Keratinocyte (primary cell): Measurements from ENCODE around the gene RIF1. TPM values are rescaled to one million over a fixed set of nuclear protein-coding genes. Genes with fewer than 3 reads are reported as not detected.
A peak's percentile ranks its signal among the peaks of the same experiment; 100 is the strongest.
"Not testable (repeated sequence)": the region's sequence is repeated elsewhere in the genome, so short reads cannot be mapped to it uniquely, and the experiment has no call there.

Experiments used
- DNase-seq: peaks from one replicate; pipeline ENCODE4 v3.0.0-alpha.2; 2011; ENCODE audit warnings: low read depth, missing footprints, low spot score
- FAIRE-seq: peaks from 2 replicates; lab custom pipeline; 2011; peaks lifted over from hg19 to GRCh38; lab: Jason Lieb, UNC
- H2AFZ ChIP-seq: 2 replicates; pipeline ENCODE4 v1.6.0; 2012; ENCODE audit warnings: low read length, control low read depth, inconsistent platforms; ENCODE audit not compliant: control insufficient read depth
- H3K27ac ChIP-seq: 2 replicates; pipeline ENCODE4 v1.5.1; 2011; ENCODE audit warnings: low read length; ENCODE audit not compliant: control insufficient read depth, insufficient read depth
- H3K27me3 ChIP-seq: 3 replicates; pipeline ENCODE4 v1.6.0; 2011; ENCODE audit warnings: low read length; ENCODE audit not compliant: control insufficient read depth, insufficient read depth; ENCODE audit errors: extremely low read depth
- H3K36me3 ChIP-seq, 2 experiments: 2 replicates in 1 of 2; 3 replicates in 1 of 2; pipeline ENCODE4 v1.5.1; 2011; ENCODE audit warnings: low read length in 2 of 2, mild to moderate bottlenecking in 1 of 2; ENCODE audit not compliant: control insufficient read depth in 2 of 2, insufficient read depth in 2 of 2; ENCODE audit errors: extremely low read depth in 1 of 2
- H3K4me1 ChIP-seq: 3 replicates; pipeline ENCODE4 v1.5.1; 2011; ENCODE audit warnings: low read length; ENCODE audit not compliant: control insufficient read depth, insufficient read depth; ENCODE audit errors: extremely low read depth
- H3K4me2 ChIP-seq: 3 replicates; pipeline ENCODE4 v1.6.0; 2011; ENCODE audit warnings: low read depth, low read length; ENCODE audit not compliant: control insufficient read depth, insufficient read depth; ENCODE audit errors: extremely low read depth
- H3K4me3 ChIP-seq, 3 experiments: fragments of 200-600 bp in 1 of 3; sonication (generic) in 1 of 3; 2 replicates in 2 of 3; 3 replicates in 1 of 3; pipeline ENCODE4 v1.5.1; 2011 to 2016; ENCODE audit warnings: low read length in 3 of 3, mild to moderate bottlenecking in 3 of 3, control low read depth in 2 of 3, inconsistent platforms in 1 of 3, low read depth in 1 of 3, mixed read lengths in 1 of 3, mixed run types in 1 of 3, moderate library complexity in 1 of 3; ENCODE audit not compliant: control insufficient read depth in 2 of 3, insufficient read depth in 2 of 3; ENCODE audit errors: extremely low read depth in 1 of 3
- H3K79me2 ChIP-seq: 2 replicates; pipeline ENCODE4 v1.6.0; 2012; ENCODE audit warnings: low read length; ENCODE audit not compliant: control insufficient read depth, insufficient read depth
- H3K9ac ChIP-seq: 3 replicates; pipeline ENCODE4 v1.6.0; 2011; ENCODE audit warnings: low read length; ENCODE audit not compliant: control insufficient read depth, insufficient read depth; ENCODE audit errors: extremely low read depth
- H3K9me1 ChIP-seq: 3 replicates; pipeline ENCODE4 v1.6.0; 2011; ENCODE audit warnings: low read length; ENCODE audit not compliant: control insufficient read depth, insufficient read depth; ENCODE audit errors: extremely low read depth
- H3K9me3 ChIP-seq: 2 replicates; pipeline ENCODE4 v1.5.1; 2012; ENCODE audit warnings: low read depth, low read length; ENCODE audit not compliant: control insufficient read depth
- H4K20me1 ChIP-seq: 3 replicates; pipeline ENCODE4 v1.6.0; 2011; ENCODE audit warnings: low read length; ENCODE audit not compliant: control insufficient read depth, insufficient read depth; ENCODE audit errors: extremely low read depth
- CTCF ChIP-seq, 3 experiments: IDR thresholded peaks in 1 of 3; conservative IDR thresholded peaks in 1 of 3; optimal IDR thresholded peaks in 1 of 3; 2 replicates in 2 of 3; 3 replicates in 1 of 3; pipeline versions ENCODE3 to v1.5.1; 2011; ENCODE audit warnings: low read length in 3 of 3, mild to moderate bottlenecking in 3 of 3, moderate library complexity in 2 of 3, control low read depth in 1 of 3, inconsistent platforms in 1 of 3; ENCODE audit not compliant: insufficient read depth in 2 of 3; ENCODE audit errors: extremely low read depth in 1 of 3
- EZH2 ChIP-seq: IDR thresholded peaks from one replicate; pipeline ENCODE4 v1.6.1; 2012; ENCODE audit warnings: inconsistent platforms, mild to moderate bottlenecking, low read length, moderate library complexity
- dilution Hi-C: fragments of 300-500 bp; cut with MboI; formaldehyde crosslinking; loops from one replicate; pipeline ENCODE4 v1.7.0; 2020; ENCODE audit warnings: low sequenced_read_pairs; ENCODE audit not compliant: extremely low pct_ligation_motif_present
- polyA plus RNA-seq, 5 experiments: library from polyadenylated mRNA; depleted of rRNA in 3 of 5; stranded (reverse) in 3 of 5; stranded (forward) in 1 of 5; unstranded in 1 of 5; fragments of >200 nt; gene quantifications; 1 replicate in 1 of 5; 2 replicates in 3 of 5; 3 replicates in 1 of 5; pipeline versions ENCODE4 v1.2.1 to v1.2.3, GENCODE V29; 2011 to 2012; ENCODE audit warnings: missing spikeins in 2 of 5, low read depth in 1 of 5, low replicate concordance in 1 of 5

The RIF1 gene
- polyA plus RNA-seq, 1 donor (not counting 4 experiments of a cell fraction or from before 2014, with no cell fraction given), result 11.5 TPM

- Histone ChIP-seq H3K27me3 (no peaks in the 10 kb centered on the region), H4K20me1 (no peaks in the 10 kb centered on the region), H3K4me2 (peak overlapping the region; percentile 90), H3K4me3 (peak overlapping the region; percentile 86 to 93 (median 88)), H3K9ac (peak overlapping the region; percentile 95), H2AFZ (peak overlapping the region; percentile 97), H3K9me3 (no peaks in the 10 kb centered on the region), H3K4me1 (peaks cover 3% of the 10 kb centered on the region), H3K79me2 (peaks cover 44% of the 10 kb centered on the region), H3K9me1 (no peaks in the 10 kb centered on the region), H3K27ac (peak overlapping the region; percentile 91), H3K36me3 (peaks cover 4 to 20% of the 10 kb centered on the region in 2 experiments)
- TF ChIP-seq EZH2 (no peak), CTCF (optimal IDR thresholded peaks at IDR 0.05 in 1 of 3, IDR thresholded peaks at IDR 0.05 in 1 of 3, conservative IDR thresholded peaks at IDR 0.05 in 1 of 3; ENCODE audit: extremely low read depth in 1 of 3, insufficient read depth in 2 of 3, low read length in 3 of 3) (peak in 1 of 3 experiments; percentile 45)
- no peak for DNase-seq
- no peak for FAIRE-seq
- dilution Hi-C loops, result no loop called here
These were observed 758 bp downstream of the RIF1 start for GRCh38 chr2:151410485-151410834.

GRCh38 chr2:151417650-151418049 lies 7.9 kb downstream of the RIF1 start:
- H3K36me3 ChIP-seq, result peaks cover 9 to 51% of the 10 kb centered on the region in 2 experiments
- no peak overlapping the region for H3K4me3 ChIP-seq
- H3K9me1 ChIP-seq, result no peaks in the 10 kb centered on the region
- H3K79me2 ChIP-seq, result peaks cover 41% of the 10 kb centered on the region
- FAIRE-seq, result no peak
- TF ChIP-seq EZH2 (no peak), CTCF (optimal IDR thresholded peaks at IDR 0.05 in 1 of 3, IDR thresholded peaks at IDR 0.05 in 1 of 3, conservative IDR thresholded peaks at IDR 0.05 in 1 of 3; ENCODE audit: extremely low read depth in 1 of 3, insufficient read depth in 2 of 3, low read length in 3 of 3) (no peak)
- dilution Hi-C loops, result no loop called here
- no peaks in the 10 kb centered on the region for H4K20me1 ChIP-seq
- no peak for DNase-seq
- no peak overlapping the region for H3K4me2 ChIP-seq
- no peak overlapping the region for H3K9ac ChIP-seq
- no peaks in the 10 kb centered on the region for H3K4me1 ChIP-seq
- H3K27ac ChIP-seq, result no peak overlapping the region
- no peak overlapping the region for H2AFZ ChIP-seq
- H3K9me3 ChIP-seq, result no peaks in the 10 kb centered on the region
- H3K27me3 ChIP-seq, result no peaks in the 10 kb centered on the region

- Histone ChIP-seq H3K79me2 (peaks cover 46% of the 10 kb centered on the region), H3K36me3 (peaks cover 6 to 46% of the 10 kb centered on the region in 2 experiments)
- H3K4me2 ChIP-seq, H2AFZ ChIP-seq, H3K9me3 ChIP-seq, DNase-seq, H3K4me1 ChIP-seq, H3K27ac ChIP-seq, dilution Hi-C loops, H3K9me1 ChIP-seq, FAIRE-seq, H3K4me3 ChIP-seq, H3K9ac ChIP-seq, H4K20me1 ChIP-seq, H3K27me3 ChIP-seq: not testable (repeated sequence)
These were observed 12.0 kb downstream of the RIF1 start for GRCh38 chr2:151421681-151422080.
